SK-N-SH (cell line): Measurements from ENCODE around the gene TCF25. TPM values are rescaled to one million over a fixed set of nuclear protein-coding genes. Genes with fewer than 3 reads are reported as not detected.

Experiments used
- CTCF ChIA-PET: fragments of 300-600, 350-600 bp; formaldehyde crosslinking; extraction: SDS; loops from one replicate; lab custom pipeline; 2021; lab: Yijun Ruan, JAX
- POLR2A ChIA-PET: fragments of 350-600 bp; sonication (Branson Sonifier 250); formaldehyde crosslinking; extraction: SDS; loops from one replicate; lab custom pipeline; 2020; ENCODE audit warnings: antibody characterized with exemption, inconsistent platforms; lab: Yijun Ruan, JAX
- DNase-seq: peaks from one replicate; pipeline ENCODE4 v3.0.0; 2012
- H2AFZ ChIP-seq: fragments of 200-600 bp; sonication (generic); 2 replicates; pipeline ENCODE4 v1.8.1; 2016; ENCODE audit warnings: antibody characterized with exemption, mild to moderate bottlenecking, low read depth
- H3F3A ChIP-seq: fragments of 200-600 bp; sonication (generic); replicated peaks from 2 replicates; pipeline ENCODE3; 2016; ENCODE audit warnings: antibody characterized with exemption, mild to moderate bottlenecking; ENCODE audit not compliant: insufficient read depth
- H3K27ac ChIP-seq, 2 experiments: fragments of 200-500 bp in 1 of 2; fragments of 200-600 bp in 1 of 2; sonication (Bioruptor generic) in 1 of 2; sonication (generic), shearing (Covaris generic) in 1 of 2; 2 replicates each; pipeline versions ENCODE4 v1.5.1 to v1.6.1; 2014 to 2016; ENCODE audit warnings: low read depth in 2 of 2, inconsistent platforms in 1 of 2, low read length in 1 of 2, mild to moderate bottlenecking in 1 of 2, mixed read lengths in 1 of 2
- H3K27me3 ChIP-seq: fragments of 200-600 bp; sonication (generic), shearing (Covaris generic); 2 replicates; pipeline ENCODE4 v1.6.1; 2016; ENCODE audit warnings: mixed run types; ENCODE audit not compliant: insufficient read depth
- H3K36me3 ChIP-seq, 2 experiments: fragments of 200-500 bp in 1 of 2; fragments of 200-600 bp in 1 of 2; sonication (Bioruptor generic) in 1 of 2; sonication (generic) in 1 of 2; replicated peaks in 1 of 2; 2 replicates each; pipeline versions ENCODE3 to v1.5.1; 2014 to 2016; ENCODE audit warnings: low read length in 1 of 2, mild to moderate bottlenecking in 1 of 2; ENCODE audit not compliant: insufficient read depth in 2 of 2, control insufficient read depth in 1 of 2
- H3K4me1 ChIP-seq, 2 experiments: fragments of 200-500 bp in 1 of 2; fragments of 200-600 bp in 1 of 2; sonication (Bioruptor generic) in 1 of 2; sonication (generic), shearing (Covaris generic) in 1 of 2; 2 replicates each; pipeline versions ENCODE4 v1.5.1 to v1.6.1; 2014 to 2016; ENCODE audit warnings: low read depth in 1 of 2, low read length in 1 of 2, mixed run types in 1 of 2; ENCODE audit not compliant: insufficient read depth in 2 of 2, control insufficient read depth in 1 of 2
- H3K4me2 ChIP-seq: fragments of 200-600 bp; sonication (generic), shearing (Covaris generic); 2 replicates; pipeline ENCODE4 v1.6.1; 2017; ENCODE audit warnings: mixed run types
- H3K4me3 ChIP-seq, 2 experiments: fragments of 200-500 bp in 1 of 2; fragments of 200-600 bp in 1 of 2; sonication (Bioruptor generic) in 1 of 2; sonication (generic), shearing (Covaris generic) in 1 of 2; 2 replicates each; pipeline versions ENCODE4 v1.5.1 to v1.8.1; 2014 to 2016; ENCODE audit warnings: low read depth in 2 of 2, inconsistent platforms in 1 of 2, low read length in 1 of 2, mild to moderate bottlenecking in 1 of 2, mixed read lengths in 1 of 2, moderate library complexity in 1 of 2
- H3K79me2 ChIP-seq: fragments of 200-600 bp; sonication (generic); 2 replicates; pipeline ENCODE4 v1.8.1; 2017; ENCODE audit warnings: mild to moderate bottlenecking; ENCODE audit not compliant: insufficient read depth
- H3K9ac ChIP-seq: fragments of 200-600 bp; sonication (generic); 2 replicates; pipeline ENCODE4 v1.6.1; 2017; ENCODE audit warnings: mixed run types
- H3K9me2 ChIP-seq: fragments of 200-600 bp; sonication (generic); 2 replicates; pipeline ENCODE4 v1.6.1; 2017; ENCODE audit warnings: mixed run types
- H3K9me3 ChIP-seq: fragments of 200-600 bp; sonication (generic); 2 replicates; pipeline ENCODE4 v1.6.1; 2017; ENCODE audit warnings: mixed run types, mild to moderate bottlenecking, moderate library complexity
- H4K20me1 ChIP-seq: fragments of 200-600 bp; sonication (generic); 2 replicates; pipeline ENCODE4 v1.6.1; 2017; ENCODE audit warnings: mild to moderate bottlenecking, mixed run types; ENCODE audit not compliant: insufficient read depth
- EZH2phosphoT487 ChIP-seq: fragments of 200-600 bp; sonication (generic); IDR thresholded peaks from 2 replicates; pipeline ENCODE4 v1.6.1; 2017; ENCODE audit warnings: low read depth, mixed run types, mild to moderate bottlenecking, antibody characterized with exemption, moderate library complexity, borderline replicate concordance
- FOSL2 ChIP-seq: IDR thresholded peaks from 2 replicates; pipeline ENCODE4 v1.4.0; 2012; ENCODE audit warnings: low read depth, mild to moderate bottlenecking, moderate library complexity, borderline replicate concordance
- FOXM1 ChIP-seq: IDR thresholded peaks from 2 replicates; pipeline ENCODE4 v1.4.0; 2012; ENCODE audit warnings: low read depth, mild to moderate bottlenecking
- GATA2 ChIP-seq: sonication (generic); formaldehyde crosslinking; IDR thresholded peaks from 2 replicates; pipeline ENCODE4 v1.5.0; 2020; ENCODE audit warnings: mild to moderate bottlenecking, missing genetic modification reagents
- JUND ChIP-seq: IDR thresholded peaks from 2 replicates; pipeline ENCODE4 v1.4.0; 2012
- NFIC ChIP-seq: IDR thresholded peaks from 2 replicates; pipeline ENCODE4 v1.4.0; 2012; ENCODE audit warnings: borderline replicate concordance
- NRF1 ChIP-seq: IDR thresholded peaks from 2 replicates; pipeline ENCODE4 v1.6.1; 2012; ENCODE audit warnings: low read depth, mild to moderate bottlenecking, low read length
- POLR2AphosphoS5 ChIP-seq: IDR thresholded peaks from 2 replicates; pipeline ENCODE4 v1.6.1; 2012; ENCODE audit warnings: low read depth, low read length
- RAD21 ChIP-seq: IDR thresholded peaks from 2 replicates; pipeline ENCODE4 v1.6.1; 2012; ENCODE audit warnings: mild to moderate bottlenecking, low read length
- RCOR1 ChIP-seq: fragments of 150-350 bp; IDR thresholded peaks from 2 replicates; pipeline ENCODE4 v1.6.1; 2017; ENCODE audit warnings: antibody characterized with exemption, low read length
- RFX5 ChIP-seq: IDR thresholded peaks from 2 replicates; pipeline ENCODE4 v1.6.1; 2012; ENCODE audit warnings: mild to moderate bottlenecking, improper control_type of control experiment, low read length
- RXRA ChIP-seq: IDR thresholded peaks from 2 replicates; pipeline ENCODE4 v1.4.0; 2012; ENCODE audit warnings: low read depth, mild to moderate bottlenecking, borderline replicate concordance
- TAF1 ChIP-seq: IDR thresholded peaks from 2 replicates; pipeline ENCODE4 v1.6.1; 2012; ENCODE audit warnings: low read depth, mild to moderate bottlenecking, low read length, moderate library complexity, borderline replicate concordance
- TEAD4 ChIP-seq: IDR thresholded peaks from 2 replicates; pipeline ENCODE4 v1.4.0; 2012; ENCODE audit warnings: mild to moderate bottlenecking, borderline replicate concordance; ENCODE audit not compliant: insufficient read depth
- YY1 ChIP-seq: IDR thresholded peaks from 2 replicates; pipeline ENCODE4 v1.4.0; 2012; ENCODE audit warnings: low read depth, mild to moderate bottlenecking
- WGBS: methylation state at CpG from one replicate; pipeline ENCODE4 v1.1.6; 2017; ENCODE audit warnings: low lambda C conversion rate; 5-methylcytosine and 5-hydroxymethylcytosine counted together
- polyA plus RNA-seq, 3 experiments: library from polyadenylated mRNA; depleted of rRNA; stranded (reverse); fragments of >200 nt; gene quantifications; 2 replicates each; pipeline ENCODE4 v1.2.3, GENCODE V29; 2012
- TF ChIP-seq, protein P1 (sequence below): fragments of 200-600 bp; sonication (generic); IDR thresholded peaks from 2 replicates; pipeline ENCODE4 v1.6.1; 2017; ENCODE audit warnings: antibody characterized with exemption, mild to moderate bottlenecking, moderate library complexity
- TF ChIP-seq, protein P2 (sequence below): IDR thresholded peaks from 2 replicates; pipeline ENCODE4 v1.4.0; 2012; ENCODE audit warnings: low read depth, borderline replicate concordance

The TCF25 gene
- polyA plus RNA-seq, 1 of the 3 experiments (the other 2 are of a cell fraction): 208 TPM

DNA sequence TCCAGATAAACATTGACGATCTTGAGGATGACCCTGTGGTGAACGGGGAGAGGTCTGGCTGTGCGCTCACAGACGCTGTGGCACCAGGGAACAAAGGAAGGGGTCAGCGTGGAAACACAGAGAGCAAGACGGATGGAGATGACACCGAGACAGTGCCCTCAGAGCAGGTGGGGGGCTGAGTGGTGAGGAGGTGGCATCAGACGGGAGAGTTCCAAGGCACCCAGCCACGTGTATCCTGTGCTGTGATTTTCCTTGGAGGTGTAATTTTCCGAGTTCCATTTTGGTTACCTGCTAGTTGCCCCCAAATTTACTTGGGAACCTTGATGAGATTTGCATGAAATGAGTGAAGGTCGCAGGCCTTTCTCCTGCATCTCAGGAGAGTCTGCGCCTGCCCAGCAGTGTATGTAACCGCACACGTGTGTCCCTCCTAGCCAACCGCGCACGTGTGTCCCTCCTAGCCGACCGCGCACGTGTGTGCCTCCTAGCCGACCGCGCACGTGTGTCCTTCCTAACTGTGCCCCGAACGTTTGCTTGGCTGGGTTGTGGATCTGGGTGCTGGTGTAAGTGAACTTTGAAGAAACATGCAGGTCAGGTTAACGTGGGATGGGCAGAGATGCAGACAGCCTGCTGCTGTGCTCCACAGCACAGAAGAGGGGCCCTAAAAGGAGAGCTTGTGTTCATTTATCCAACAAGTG is 10.1 kb downstream of the TCF25 start:
- Histone ChIP-seq H3K27ac (no peak overlapping the region), H3K79me2 (peaks cover 62% of the 10 kb centered on the region), H3K9me2 (no peaks in the 10 kb centered on the region), H3F3A (peaks cover 10% of the 10 kb centered on the region), H3K36me3 (peaks cover 47 to 72% of the 10 kb centered on the region in 2 experiments), H3K4me3 (no peak overlapping the region), H3K9ac (no peak overlapping the region), H2AFZ (no peak overlapping the region), H3K4me2 (no peak overlapping the region), H3K9me3 (no peaks in the 10 kb centered on the region), H4K20me1 (peaks cover 50% of the 10 kb centered on the region), H3K27me3 (no peaks in the 10 kb centered on the region), H3K4me1 (no peaks in the 10 kb centered on the region)
- ChIA-PET POLR2A (no interaction called here), CTCF (no interaction called here)
- 93% methylated on average over 28 of the region's 28 CpGs for WGBS
- TF ChIP-seq RFX5 (no peak), NFIC (no peak), TAF1 (no peak), JUND (no peak), TEAD4 (no peak)
- no peak for DNase-seq

DNA sequence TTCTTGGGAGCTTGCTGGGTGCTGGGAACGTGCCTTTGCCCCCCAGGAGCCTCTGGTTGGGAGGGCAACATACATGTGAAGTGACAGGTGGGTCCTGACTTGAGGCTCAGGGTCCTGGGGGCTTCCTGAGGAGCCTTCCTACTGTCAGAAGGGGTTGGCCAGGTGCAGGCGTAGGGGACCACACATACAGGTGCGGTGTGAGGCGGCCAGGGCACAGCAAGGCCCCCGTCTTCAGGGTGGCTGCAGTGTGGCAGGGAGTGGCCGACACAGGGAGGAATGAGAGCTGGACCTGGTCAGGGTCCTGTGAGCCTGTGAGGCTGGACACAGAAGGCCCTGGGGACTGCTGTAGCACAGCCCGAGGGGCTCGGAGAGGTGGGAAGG is 10.6 kb downstream of the TCF25 start:
- DNase-seq: no peak
- Histone ChIP-seq H3K36me3 (peaks cover 44 to 66% of the 10 kb centered on the region in 2 experiments), H3F3A (peaks cover 5% of the 10 kb centered on the region), H2AFZ (no peak overlapping the region), H4K20me1 (peaks cover 45% of the 10 kb centered on the region), H3K9me2 (no peaks in the 10 kb centered on the region), H3K27me3 (no peaks in the 10 kb centered on the region), H3K9me3 (no peaks in the 10 kb centered on the region), H3K4me2 (no peak overlapping the region), H3K79me2 (peaks cover 57% of the 10 kb centered on the region), H3K27ac (no peak overlapping the region), H3K4me3 (no peak overlapping the region), H3K9ac (no peak overlapping the region), H3K4me1 (no peaks in the 10 kb centered on the region)
- CTCF ChIA-PET: no interaction called here
- POLR2A ChIA-PET: no interaction called here
- TF ChIP-seq FOSL2 (no peak), NRF1 (no peak), RAD21 (no peak), FOXM1 (no peak), TAF1 (no peak), YY1 (no peak), POLR2AphosphoS5 (no peak), RXRA (no peak), EZH2phosphoT487 (no peak), RCOR1 (no peak), GATA2 (CRISPR knock-in tag) (no peak)
- TF ChIP-seq, protein P1, sequence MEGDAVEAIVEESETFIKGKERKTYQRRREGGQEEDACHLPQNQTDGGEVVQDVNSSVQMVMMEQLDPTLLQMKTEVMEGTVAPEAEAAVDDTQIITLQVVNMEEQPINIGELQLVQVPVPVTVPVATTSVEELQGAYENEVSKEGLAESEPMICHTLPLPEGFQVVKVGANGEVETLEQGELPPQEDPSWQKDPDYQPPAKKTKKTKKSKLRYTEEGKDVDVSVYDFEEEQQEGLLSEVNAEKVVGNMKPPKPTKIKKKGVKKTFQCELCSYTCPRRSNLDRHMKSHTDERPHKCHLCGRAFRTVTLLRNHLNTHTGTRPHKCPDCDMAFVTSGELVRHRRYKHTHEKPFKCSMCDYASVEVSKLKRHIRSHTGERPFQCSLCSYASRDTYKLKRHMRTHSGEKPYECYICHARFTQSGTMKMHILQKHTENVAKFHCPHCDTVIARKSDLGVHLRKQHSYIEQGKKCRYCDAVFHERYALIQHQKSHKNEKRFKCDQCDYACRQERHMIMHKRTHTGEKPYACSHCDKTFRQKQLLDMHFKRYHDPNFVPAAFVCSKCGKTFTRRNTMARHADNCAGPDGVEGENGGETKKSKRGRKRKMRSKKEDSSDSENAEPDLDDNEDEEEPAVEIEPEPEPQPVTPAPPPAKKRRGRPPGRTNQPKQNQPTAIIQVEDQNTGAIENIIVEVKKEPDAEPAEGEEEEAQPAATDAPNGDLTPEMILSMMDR: no peak
- TF ChIP-seq, protein P2, sequence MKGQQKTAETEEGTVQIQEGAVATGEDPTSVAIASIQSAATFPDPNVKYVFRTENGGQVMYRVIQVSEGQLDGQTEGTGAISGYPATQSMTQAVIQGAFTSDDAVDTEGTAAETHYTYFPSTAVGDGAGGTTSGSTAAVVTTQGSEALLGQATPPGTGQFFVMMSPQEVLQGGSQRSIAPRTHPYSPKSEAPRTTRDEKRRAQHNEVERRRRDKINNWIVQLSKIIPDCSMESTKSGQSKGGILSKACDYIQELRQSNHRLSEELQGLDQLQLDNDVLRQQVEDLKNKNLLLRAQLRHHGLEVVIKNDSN: no peak
- WGBS: 92% methylated on average over 6 of the region's 8 CpGs
